Activated CD4-positive, alpha-beta T cell treated with anti-CD3 and anti-CD28 coated beads for 48 hours (primary cell): ENCODE measurements around the gene APBB2.

Source experiments
- DNase-seq: peaks from one replicate; pipeline ENCODE4 v3.0.0-alpha.2; 2020

The APBB2 gene

GRCh38 chr4:40960941-40961340, 253.4 kb downstream of the APBB2 start:
- no peak for DNase-seq

GRCh38 chr4:40957281-40957680, 257.1 kb downstream of the APBB2 start:
- DNase-seq: no peak

GRCh38 chr4:40956721-40957255, 257.6 kb downstream of the APBB2 start:
- no peak for DNase-seq

- DNase-seq: no peak
These were observed 260.2 kb downstream of the APBB2 start for GRCh38 chr4:40954088-40954668.

GRCh38 chr4:40953283-40954087, 260.9 kb downstream of the APBB2 start:
- DNase-seq: no peak

- DNase-seq: no peak
These were observed 261.7 kb downstream of the APBB2 start for GRCh38 chr4:40952672-40953071.

GRCh38 chr4:40952217-40952616, 262.1 kb downstream of the APBB2 start:
- no peak for DNase-seq

GRCh38 chr4:40951026-40951425, 263.3 kb downstream of the APBB2 start:
- DNase-seq: no peak

- DNase-seq: no peak
These were observed 264.8 kb downstream of the APBB2 start for GRCh38 chr4:40949358-40950100.

GRCh38 chr4:40948014-40948413, 266.3 kb downstream of the APBB2 start:
- no peak for DNase-seq

GRCh38 chr4:40946652-40947051, 267.7 kb downstream of the APBB2 start:
- no peak for DNase-seq

GRCh38 chr4:40940756-40941155, 273.6 kb downstream of the APBB2 start:
- no peak for DNase-seq

- DNase-seq: no peak
These were observed 274.0 kb downstream of the APBB2 start for GRCh38 chr4:40940317-40940741.

GRCh38 chr4:40939856-40940255, 274.5 kb downstream of the APBB2 start:
- no peak for DNase-seq

- no peak for DNase-seq
These were observed 276.0 kb downstream of the APBB2 start for GRCh38 chr4:40938337-40938736.

- DNase-seq: no peak
These were observed 277.1 kb downstream of the APBB2 start for GRCh38 chr4:40937140-40937725.

- DNase-seq: no peak
These were observed 279.7 kb downstream of the APBB2 start for GRCh38 chr4:40934676-40935075.

GRCh38 chr4:40933272-40934053, 280.9 kb downstream of the APBB2 start:
- no peak for DNase-seq

- no peak for DNase-seq
These were observed 282.5 kb downstream of the APBB2 start for GRCh38 chr4:40931841-40932240.

- DNase-seq: no peak
These were observed 283.1 kb downstream of the APBB2 start for GRCh38 chr4:40931238-40931637.

- DNase-seq: no peak
These were observed 287.3 kb downstream of the APBB2 start for GRCh38 chr4:40927074-40927473.

GRCh38 chr4:40924793-40925117, 289.6 kb downstream of the APBB2 start:
- no peak for DNase-seq
